Activated CD8-positive, alpha-beta T cell treated with anti-CD3 and anti-CD28 coated beads for 36 hours (primary cell): Measurements from ENCODE around the gene BCL11B. TPM values are rescaled to one million over a fixed set of nuclear protein-coding genes. Genes with fewer than 3 reads are reported as not detected.
A peak's percentile ranks its signal among the peaks of the same experiment; 100 is the strongest.

Source experiments
- ATAC-seq: fragments of 200-7000 bp; cut with Tn5 transposase; one replicate; pipeline ENCODE4 v1.10.0; 2021; ENCODE audit warnings: mild to moderate bottlenecking, moderate library complexity
- CTCF ChIA-PET: fragments of 350-600 bp; sonication (Branson Sonifier 250); formaldehyde crosslinking; loops from one replicate; lab custom pipeline; 2021; ENCODE audit warnings: antibody characterized with exemption; lab: Charles Lee
- POLR2A ChIA-PET: fragments of 350-600 bp; sonication (Branson Sonifier 250); formaldehyde crosslinking; loops from one replicate; lab custom pipeline; 2021; ENCODE audit warnings: antibody characterized with exemption; lab: Charles Lee
- DNase-seq: peaks from one replicate; pipeline ENCODE4 v3.0.0-alpha.2; 2020
- H3K27ac Mint-ChIP-seq: one replicate; pipeline ENCODE4 v1.8.0; 2021; ENCODE audit warnings: mild to moderate bottlenecking, mixed read lengths
- H3K27me3 Mint-ChIP-seq: one replicate; pipeline ENCODE4 v1.8.0; 2021; ENCODE audit warnings: mixed read lengths
- H3K36me3 Mint-ChIP-seq: one replicate; pipeline ENCODE4 v1.8.0; 2021; ENCODE audit warnings: low read depth, mixed read lengths
- H3K4me1 Mint-ChIP-seq: one replicate; pipeline ENCODE4 v1.8.0; 2021; ENCODE audit warnings: low read depth, mixed read lengths
- H3K4me3 Mint-ChIP-seq: one replicate; pipeline ENCODE4 v1.8.0; 2021; ENCODE audit warnings: mild to moderate bottlenecking, moderate library complexity, mixed read lengths
- H3K9me3 Mint-ChIP-seq: one replicate; pipeline ENCODE4 v1.8.0; 2021; ENCODE audit warnings: mixed read lengths
- CTCF ChIP-seq: fragments of 200-600 bp; IDR thresholded peaks from one replicate; pipeline ENCODE4 v1.8.0; 2022; ENCODE audit warnings: antibody characterized with exemption, mild to moderate bottlenecking
- intact Hi-C: fragments of 100-400 bp; cut with micrococcal nuclease; formaldehyde crosslinking; loops from one replicate; pipeline ENCODE4 v1.10.0; 2022
- total RNA-seq, 2 experiments: library from RNA; stranded (reverse); gene quantifications; one replicate each; pipeline ENCODE4 v1.2.3, GENCODE V29; 2021

Gene BCL11B
- total RNA-seq, 2 experiments from 2014 or later = 48.5 to 53.0 TPM

GRCh38 chr14:99242238-99242637 is 29.8 kb downstream of the BCL11B start:
- Mint-ChIP-seq H3K36me3 (peaks cover 58% of the 10 kb centered on the region), H3K27me3 (no peaks in the 10 kb centered on the region), H3K4me1 (peaks cover 66% of the 10 kb centered on the region), H3K4me3 (peak overlapping the region; percentile 79), H3K9me3 (no peaks in the 10 kb centered on the region), H3K27ac (peak overlapping the region; percentile 99)
- ATAC-seq (no peak), DNase-seq (no peak)
- TF ChIP-seq CTCF = no peak
- intact Hi-C loops = no loop called here
- POLR2A ChIA-PET = interaction anchor here (0.8 to 23.8 kb wide), 13 partner anchors 8 to 58 kb away, joined by 3 to 496 read pairs (median 5); partner anchors contain the start of gene BCL11B
- CTCF ChIA-PET = interaction anchor here (1.0 to 17.6 kb wide), 9 partner anchors 10 to 55 kb away, joined by 3 to 189 read pairs (median 3); partner anchors contain the start of gene BCL11B

- peak overlapping the region; percentile 99 for H3K27ac Mint-ChIP-seq
- H3K4me1 Mint-ChIP-seq = peaks cover 67% of the 10 kb centered on the region
- H3K36me3 Mint-ChIP-seq = peaks cover 53% of the 10 kb centered on the region
- POLR2A ChIA-PET = interaction anchor here (0.7 to 23.8 kb wide), 11 partner anchors 9 to 57 kb away, joined by 3 to 496 read pairs (median 5); partner anchors contain the start of gene BCL11B
- intact Hi-C loops = no loop called here
- no peak for TF ChIP-seq CTCF
- no peaks in the 10 kb centered on the region for H3K27me3 Mint-ChIP-seq
- ATAC-seq (peak; percentile 28), DNase-seq (peak; percentile 66)
- H3K9me3 Mint-ChIP-seq = no peaks in the 10 kb centered on the region
- peak overlapping the region; percentile 79 for H3K4me3 Mint-ChIP-seq
- CTCF ChIA-PET = interaction anchor here (0.6 to 17.6 kb wide), 8 partner anchors 10 to 53 kb away, joined by 3 to 189 read pairs (median 3); partner anchors contain the start of gene BCL11B
Observed at GRCh38 chr14:99241325-99242010, 30.5 kb downstream of the BCL11B start.

GRCh38 chr14:99240627-99241324 is 31.2 kb downstream of the BCL11B start:
- H3K27ac Mint-ChIP-seq = peak overlapping the region; percentile 99
- POLR2A ChIA-PET = interaction anchor here (0.7 to 23.8 kb wide), 10 partner anchors 8 to 56 kb away, joined by 3 to 496 read pairs (median 6); partner anchors contain the start of gene BCL11B
- peaks cover 52% of the 10 kb centered on the region for H3K36me3 Mint-ChIP-seq
- CTCF ChIA-PET = interaction anchor here (0.9 to 17.6 kb wide), 7 partner anchors 9 to 52 kb away, joined by 3 to 189 read pairs (median 3); no protein-coding TSS in a partner anchor
- H3K9me3 Mint-ChIP-seq = no peaks in the 10 kb centered on the region
- DNase-seq (no peak), ATAC-seq (no peak)
- H3K4me1 Mint-ChIP-seq = peaks cover 74% of the 10 kb centered on the region
- no peaks in the 10 kb centered on the region for H3K27me3 Mint-ChIP-seq
- H3K4me3 Mint-ChIP-seq = peak overlapping the region; percentile 79
- intact Hi-C loops = no loop called here
- TF ChIP-seq CTCF = peak; percentile 24

GRCh38 chr14:99239661-99240092 is 32.3 kb downstream of the BCL11B start:
- Mint-ChIP-seq H3K9me3 (no peaks in the 10 kb centered on the region), H3K4me1 (peaks cover 79% of the 10 kb centered on the region), H3K27ac (peak overlapping the region; percentile 99), H3K36me3 (peaks cover 53% of the 10 kb centered on the region), H3K27me3 (no peaks in the 10 kb centered on the region), H3K4me3 (peak overlapping the region; percentile 79)
- ATAC-seq (no peak), DNase-seq (no peak)
- intact Hi-C loops = no loop called here
- ChIA-PET POLR2A (interaction anchor here (4.7 to 23.8 kb wide), 3 partner anchors 10 to 28 kb away, joined by 35 to 496 read pairs (median 131); partner anchors contain the start of gene BCL11B), CTCF (interaction anchor here (1.5 to 17.6 kb wide), 3 partner anchors 8 to 32 kb away, joined by 3 to 189 read pairs (median 24); partner anchors contain the start of gene BCL11B)
- no peak for TF ChIP-seq CTCF
